Muscle of leg (tissue), 11 donors: ENCODE measurements around the gene WDR6. TPM values are rescaled to one million over a fixed set of nuclear protein-coding genes. Genes with fewer than 3 reads are reported as not detected.

ENCODE experiments used
- DNase-seq: peaks from one replicate; pipeline ENCODE4 v3.0.0; 2013
- H3K27ac ChIP-seq: one replicate; pipeline ENCODE4 v1.5.1; 2013; ENCODE audit warnings: mild to moderate bottlenecking, low read length, control low read depth
- H3K27me3 ChIP-seq: one replicate; pipeline ENCODE4 v1.6.1; 2013; ENCODE audit warnings: low read length; ENCODE audit not compliant: control insufficient read depth, insufficient read depth
- H3K36me3 ChIP-seq: one replicate; pipeline ENCODE4 v1.6.1; 2013; ENCODE audit warnings: low read length; ENCODE audit not compliant: control insufficient read depth, insufficient read depth
- H3K4me1 ChIP-seq: one replicate; pipeline ENCODE4 v1.6.1; 2013; ENCODE audit warnings: low read length; ENCODE audit not compliant: control insufficient read depth, insufficient read depth
- H3K4me3 ChIP-seq: one replicate; pipeline ENCODE4 v1.5.1; 2013; ENCODE audit warnings: low read length, control low read depth
- H3K9me3 ChIP-seq: replicated peaks from 2 replicates; pipeline ENCODE4 v1.6.1; 2013; ENCODE audit warnings: low read depth, low read length; ENCODE audit not compliant: control insufficient read depth
- WGBS: methylation state at CpG from one replicate; pipeline ENCODE4 v1.1.5; 2013; ENCODE audit warnings: missing lambda C conversion rate; ENCODE audit not compliant: insufficient coverage; 5-methylcytosine and 5-hydroxymethylcytosine counted together
- polyA plus RNA-seq, 8 donors: library from polyadenylated mRNA; unstranded; fragments of 120-200 nt; gene quantifications; one replicate each; pipeline versions ENCODE4 v1.2.1 to v1.2.3, GENCODE V29; 2013; ENCODE audit warnings: inconsistent platforms in 1 of 8, low replicate concordance in 1 of 8; ENCODE audit not compliant: insufficient read length in 8 of 8, insufficient read depth in 1 of 8
- total RNA-seq: library from RNA; stranded (reverse); fragments of 120-200 nt; gene quantifications from one replicate; pipeline ENCODE4 v1.2.4, GENCODE V29; 2013

Gene WDR6
- total and polyA plus RNA-seq, 9 donors, result 79.4 to 139 (median 112) TPM

- 85% methylated on average over 5 of the region's 7 CpGs for WGBS
- no peaks in the 10 kb centered on the region for H3K4me1 ChIP-seq
- H3K27ac ChIP-seq, result no peak overlapping the region
- no peaks in the 10 kb centered on the region for H3K27me3 ChIP-seq
- H3K9me3 ChIP-seq, result no peaks in the 10 kb centered on the region
- no peak for DNase-seq
- peaks cover 57% of the 10 kb centered on the region for H3K36me3 ChIP-seq
- no peak overlapping the region for H3K4me3 ChIP-seq
Measured at GRCh38 chr3:49058011-49058410, 50.8 kb downstream of the WDR6 start.

Other genes starting within 250 kb of the WDR6 start
- gene PRKAR2A, start 159.5 kb upstream of the WDR6 start, total RNA-seq, result 24.3 TPM
- 10 to 100 TPM; 23.3 to 41.1 (median 36.4) TPM for gene PRKAR2A, start 159.5 kb upstream of the WDR6 start, polyA plus RNA-seq
- 18.2 TPM for gene SLC25A20, start 108.5 kb upstream of the WDR6 start, total RNA-seq
- gene SLC25A20, start 108.5 kb upstream of the WDR6 start, polyA plus RNA-seq, result 10 to 100 TPM; 14.0 to 18.6 (median 17.4) TPM
- gene ARIH2, start 88.5 kb upstream of the WDR6 start, total RNA-seq, result 60.9 TPM
- gene ARIH2, start 88.5 kb upstream of the WDR6 start, polyA plus RNA-seq, result 10 to 100 TPM; 45.6 to 61.5 (median 51.7) TPM
- gene P4HTM, start 17.1 kb upstream of the WDR6 start, total RNA-seq, result 17.2 TPM
- gene P4HTM, start 17.1 kb upstream of the WDR6 start, polyA plus RNA-seq, result 10 to 100 TPM; 11.0 to 16.7 (median 14.3) TPM
- 21.4 TPM for gene DALRD3, start 11.2 kb downstream of the WDR6 start, total RNA-seq
- gene DALRD3, start 11.2 kb downstream of the WDR6 start, polyA plus RNA-seq, result 10 to 100 TPM; 26.5 to 39.7 (median 29.1) TPM
- gene NDUFAF3, start 14.7 kb downstream of the WDR6 start, total RNA-seq, result 46.8 TPM
- gene NDUFAF3, start 14.7 kb downstream of the WDR6 start, polyA plus RNA-seq, result 10 to 100 TPM; 48.3 to 64.1 (median 52.7) TPM
- gene IMPDH2, start 22.0 kb downstream of the WDR6 start, total RNA-seq, result 290 TPM
- gene IMPDH2, start 22.0 kb downstream of the WDR6 start, polyA plus RNA-seq, result 100 to 1,000 TPM; 211 to 266 (median 248) TPM
- 67.4 TPM for gene QRICH1, start 86.7 kb downstream of the WDR6 start, total RNA-seq
- gene QRICH1, start 86.7 kb downstream of the WDR6 start, polyA plus RNA-seq, result 10 to 100 TPM; 48.4 to 61.8 (median 54.6) TPM
- gene QARS1, start 97.4 kb downstream of the WDR6 start, total RNA-seq, result 232 TPM
- gene QARS1, start 97.4 kb downstream of the WDR6 start, polyA plus RNA-seq, result 100 to 1,000 TPM; 241 to 290 (median 272) TPM
- 26.8 TPM for gene USP19, start 113.4 kb downstream of the WDR6 start, total RNA-seq
- 10 to 100 TPM; 31.1 to 40.3 (median 34.6) TPM for gene USP19, start 113.4 kb downstream of the WDR6 start, polyA plus RNA-seq
- 445 TPM for gene LAMB2, start 125.7 kb downstream of the WDR6 start, total RNA-seq
- 100 to 1,000 TPM; 350 to 408 (median 380) TPM for gene LAMB2, start 125.7 kb downstream of the WDR6 start, polyA plus RNA-seq
- gene CCDC71, start 158.9 kb downstream of the WDR6 start, total RNA-seq, result 13.7 TPM
- gene CCDC71, start 158.9 kb downstream of the WDR6 start, polyA plus RNA-seq, result 10 to 100 TPM; 15.7 to 19.3 (median 16.4) TPM
- gene KLHDC8B, start 164.2 kb downstream of the WDR6 start, total RNA-seq, result 88.7 TPM
- 100 to 1,000 TPM in 3 of 8 donors, 10 to 100 TPM in 5; 64.2 to 135 (median 92.9) TPM for gene KLHDC8B, start 164.2 kb downstream of the WDR6 start, polyA plus RNA-seq